Activated CD8-positive, alpha-beta memory T cell treated with anti-CD3 and anti-CD28 coated beads for 48 hours (primary cell): ENCODE data around the gene AMBP.

Experiments used
- DNase-seq, 3 experiments: peaks; one replicate each; pipeline ENCODE4 v3.0.0-alpha.2; 2020; ENCODE audit warnings: low read depth in 2 of 3, low spot score in 2 of 3

The AMBP gene

DNA sequence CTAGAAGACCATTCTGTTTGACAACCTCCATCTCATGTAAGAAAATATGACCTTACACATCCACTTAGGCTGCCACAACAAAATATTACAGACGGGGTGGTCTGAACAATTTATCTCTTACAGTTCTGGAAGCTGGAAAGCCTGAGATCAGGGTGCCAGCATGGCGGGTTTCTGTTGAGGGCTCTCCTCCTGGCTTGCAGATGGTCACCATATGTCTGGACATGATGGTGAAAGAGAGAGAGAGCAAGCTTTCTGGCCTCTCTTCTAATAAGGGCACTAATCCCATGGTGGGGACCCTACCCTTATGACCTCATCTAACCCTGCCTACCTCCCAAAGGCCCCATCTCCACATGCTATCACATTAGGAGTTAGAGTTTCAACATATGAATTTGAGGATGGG, 66.0 kb downstream of the AMBP start:
- DNase-seq, result no peak

DNA sequence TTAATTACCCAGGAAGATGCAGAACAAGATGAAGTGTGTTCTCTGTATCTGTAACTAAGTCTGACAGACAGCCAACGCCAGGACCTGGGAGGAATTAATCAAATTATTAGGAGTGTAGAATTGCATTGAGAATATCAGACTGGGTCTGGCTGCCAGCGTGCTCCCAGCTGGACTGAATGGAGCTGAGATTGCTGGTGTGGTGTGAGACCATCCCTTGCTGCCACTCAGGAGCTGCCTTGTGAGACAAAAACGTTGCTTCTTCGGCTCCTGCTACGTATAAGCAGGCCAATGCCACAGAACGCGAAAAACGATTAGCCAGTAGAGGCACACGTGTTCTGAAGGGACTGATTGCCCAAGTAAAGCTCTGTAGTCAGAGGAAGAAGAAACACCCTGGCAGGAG, 66.8 kb downstream of the AMBP start:
- no peak for DNase-seq
